K562 (cell line): ENCODE measurements around the gene TMCC2. TPM values are rescaled to one million over a fixed set of nuclear protein-coding genes. Genes with fewer than 3 reads are reported as not detected.

Source experiments
- ESRRA ChIP-seq: fragments of 450-650 bp; IDR thresholded peaks from 2 replicates; pipeline ENCODE4 v1.6.1; 2014; ENCODE audit warnings: low read depth, mild to moderate bottlenecking, moderate library complexity, borderline replicate concordance
- FOXA3 ChIP-seq, 2 experiments: fragments of 450-650 bp in 1 of 2; sonication (generic) in 1 of 2; formaldehyde crosslinking; IDR thresholded peaks in 1 of 2; conservative IDR thresholded peaks in 1 of 2; 2 replicates each; pipeline versions ENCODE4 v1.4.0 to v1.8.0; 2020 to 2022; ENCODE audit warnings: mild to moderate bottlenecking in 2 of 2, missing genetic modification reagents in 1 of 2
- MAFK ChIP-seq: IDR thresholded peaks from 2 replicates; pipeline ENCODE4 v1.6.1; 2011; ENCODE audit warnings: low read length, improper control_type of control experiment
- PHB2 ChIP-seq: fragments of 450-650 bp; IDR thresholded peaks from 2 replicates; pipeline ENCODE4 v1.6.1; 2017; ENCODE audit warnings: low read depth
- SIN3B ChIP-seq: fragments of 450-650 bp; IDR thresholded peaks from 2 replicates; pipeline ENCODE4 v1.6.1; 2017; ENCODE audit warnings: low read depth, mild to moderate bottlenecking, moderate library complexity
- ZC3H11A ChIP-seq: IDR thresholded peaks from 2 replicates; pipeline ENCODE4 v1.6.1; 2012; ENCODE audit warnings: low read depth, low read length, improper control_type of control experiment
- ZNF316 ChIP-seq: fragments of 450-650 bp; IDR thresholded peaks from 2 replicates; pipeline ENCODE4 v1.6.1; 2016
- ZNF57 ChIP-seq: fragments of 450-650 bp; formaldehyde crosslinking; IDR thresholded peaks from 2 replicates; pipeline ENCODE4 v1.4.0; 2020; ENCODE audit warnings: mild to moderate bottlenecking, moderate library complexity
- ZNF586 ChIP-seq: fragments of 450-650 bp; formaldehyde crosslinking; conservative IDR thresholded peaks from 2 replicates; pipeline ENCODE4 v1.4.0; 2020; ENCODE audit warnings: mild to moderate bottlenecking, moderate library complexity
- ZNF778 ChIP-seq: fragments of 450-650 bp; formaldehyde crosslinking; IDR thresholded peaks from 2 replicates; pipeline ENCODE4 v1.4.0; 2020; ENCODE audit warnings: mild to moderate bottlenecking, moderate library complexity
- polyA plus RNA-seq, 8 experiments: library from polyadenylated mRNA; depleted of rRNA in 4 of 8; stranded (reverse) in 5 of 8; unstranded in 3 of 8; fragments of >200 nt; fragmentation: Nextera tagmentation in 2 of 8; fragmentation: Illumina TruSeq in 1 of 8; extraction: Ambion mirVana in 2 of 8; extraction: Trizol in 1 of 8; gene quantifications; 2 replicates each; pipeline versions ENCODE4 v1.2.1 to v1.2.3, GENCODE V29; 2011 to 2014; ENCODE audit warnings: inconsistent platforms in 1 of 8, missing spikeins in 1 of 8
- total RNA-seq, 7 experiments: library from RNA; depleted of rRNA in 6 of 7; stranded (reverse); fragments of >200 nt in 6 of 7; fragmentation: Illumina TruSeq in 2 of 7; extraction: Trizol in 2 of 7; gene quantifications; 2 replicates each; pipeline versions ENCODE4 v1.2.1 to v1.2.3, GENCODE V29; 2011 to 2021; ENCODE audit warnings: low replicate concordance in 1 of 7
- TF ChIP-seq, protein P1 (sequence below): fragments of 250-450 bp; sonication (Bioruptor Pico); IDR thresholded peaks from 2 replicates; pipeline ENCODE4 v1.4.0; 2020
- TF ChIP-seq, protein P2 (sequence below): fragments of 200-600 bp; sonication (generic); IDR thresholded peaks from one replicate; pipeline ENCODE4 v1.6.1; 2012; ENCODE audit warnings: mild to moderate bottlenecking, low read depth, low read length, inconsistent platforms
- TF ChIP-seq, protein P3 (sequence below): fragments of 250-450 bp; sonication (Bioruptor Pico); IDR thresholded peaks from 2 replicates; pipeline ENCODE4 v1.5.1; 2021; ENCODE audit warnings: mild to moderate bottlenecking
- TF ChIP-seq, protein P4 (sequence below): IDR thresholded peaks from 2 replicates; pipeline ENCODE4 v1.6.1; 2011; ENCODE audit not compliant: insufficient read length; ENCODE audit errors: extremely low read depth

TMCC2 gene
- total and polyA plus RNA-seq, 9 of the 15 experiments (the other 6 are each of a cell fraction or from before 2014, with no cell fraction given) = 0.06 to 1.8 (median 0.98) TPM

DNA sequence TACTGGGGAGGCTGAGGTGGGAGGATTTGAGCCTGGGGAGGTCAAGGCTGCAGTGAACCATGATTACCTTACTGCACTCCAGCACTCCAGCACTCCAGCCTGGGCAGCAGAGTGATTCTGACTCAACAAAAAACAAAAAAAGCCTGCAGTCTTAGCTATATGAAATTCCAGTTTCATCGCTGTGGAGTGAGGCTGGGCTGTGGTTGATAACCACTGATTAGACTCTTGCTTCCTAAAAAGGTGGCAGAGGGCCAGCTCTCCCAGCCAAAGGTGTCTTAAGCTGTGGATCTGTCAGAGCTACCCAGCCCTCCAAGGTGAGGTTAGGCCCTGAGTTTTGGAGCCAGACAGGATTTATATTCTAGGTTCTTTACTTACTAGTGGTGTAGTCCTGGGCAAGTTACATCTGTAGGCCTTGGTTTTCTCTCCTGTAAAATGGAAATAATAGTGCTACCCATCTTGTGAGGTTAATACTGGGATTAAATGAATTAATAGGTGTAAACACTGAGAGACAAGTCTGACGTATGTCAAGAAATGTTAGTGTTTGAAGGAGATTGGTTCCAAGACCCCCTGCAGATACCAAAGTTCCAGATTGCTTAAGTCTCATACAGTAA is 35.9 kb downstream of the TMCC2 start (continued):
- TF ChIP-seq, protein P1, sequence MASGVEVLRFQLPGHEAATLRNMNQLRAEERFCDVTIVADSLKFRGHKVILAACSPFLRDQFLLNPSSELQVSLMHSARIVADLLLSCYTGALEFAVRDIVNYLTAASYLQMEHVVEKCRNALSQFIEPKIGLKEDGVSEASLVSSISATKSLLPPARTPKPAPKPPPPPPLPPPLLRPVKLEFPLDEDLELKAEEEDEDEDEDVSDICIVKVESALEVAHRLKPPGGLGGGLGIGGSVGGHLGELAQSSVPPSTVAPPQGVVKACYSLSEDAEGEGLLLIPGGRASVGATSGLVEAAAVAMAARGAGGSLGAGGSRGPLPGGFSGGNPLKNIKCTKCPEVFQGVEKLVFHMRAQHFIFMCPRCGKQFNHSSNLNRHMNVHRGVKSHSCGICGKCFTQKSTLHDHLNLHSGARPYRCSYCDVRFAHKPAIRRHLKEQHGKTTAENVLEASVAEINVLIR (CRISPR knock-in tag) = no peak
- TF ChIP-seq MAFK = peak; percentile 55
- TF ChIP-seq ESRRA = peak; percentile 54; the same call in 1 of the 2 replicates
- TF ChIP-seq ZNF778 (CRISPR knock-in tag) = no peak
- TF ChIP-seq, protein P2, sequence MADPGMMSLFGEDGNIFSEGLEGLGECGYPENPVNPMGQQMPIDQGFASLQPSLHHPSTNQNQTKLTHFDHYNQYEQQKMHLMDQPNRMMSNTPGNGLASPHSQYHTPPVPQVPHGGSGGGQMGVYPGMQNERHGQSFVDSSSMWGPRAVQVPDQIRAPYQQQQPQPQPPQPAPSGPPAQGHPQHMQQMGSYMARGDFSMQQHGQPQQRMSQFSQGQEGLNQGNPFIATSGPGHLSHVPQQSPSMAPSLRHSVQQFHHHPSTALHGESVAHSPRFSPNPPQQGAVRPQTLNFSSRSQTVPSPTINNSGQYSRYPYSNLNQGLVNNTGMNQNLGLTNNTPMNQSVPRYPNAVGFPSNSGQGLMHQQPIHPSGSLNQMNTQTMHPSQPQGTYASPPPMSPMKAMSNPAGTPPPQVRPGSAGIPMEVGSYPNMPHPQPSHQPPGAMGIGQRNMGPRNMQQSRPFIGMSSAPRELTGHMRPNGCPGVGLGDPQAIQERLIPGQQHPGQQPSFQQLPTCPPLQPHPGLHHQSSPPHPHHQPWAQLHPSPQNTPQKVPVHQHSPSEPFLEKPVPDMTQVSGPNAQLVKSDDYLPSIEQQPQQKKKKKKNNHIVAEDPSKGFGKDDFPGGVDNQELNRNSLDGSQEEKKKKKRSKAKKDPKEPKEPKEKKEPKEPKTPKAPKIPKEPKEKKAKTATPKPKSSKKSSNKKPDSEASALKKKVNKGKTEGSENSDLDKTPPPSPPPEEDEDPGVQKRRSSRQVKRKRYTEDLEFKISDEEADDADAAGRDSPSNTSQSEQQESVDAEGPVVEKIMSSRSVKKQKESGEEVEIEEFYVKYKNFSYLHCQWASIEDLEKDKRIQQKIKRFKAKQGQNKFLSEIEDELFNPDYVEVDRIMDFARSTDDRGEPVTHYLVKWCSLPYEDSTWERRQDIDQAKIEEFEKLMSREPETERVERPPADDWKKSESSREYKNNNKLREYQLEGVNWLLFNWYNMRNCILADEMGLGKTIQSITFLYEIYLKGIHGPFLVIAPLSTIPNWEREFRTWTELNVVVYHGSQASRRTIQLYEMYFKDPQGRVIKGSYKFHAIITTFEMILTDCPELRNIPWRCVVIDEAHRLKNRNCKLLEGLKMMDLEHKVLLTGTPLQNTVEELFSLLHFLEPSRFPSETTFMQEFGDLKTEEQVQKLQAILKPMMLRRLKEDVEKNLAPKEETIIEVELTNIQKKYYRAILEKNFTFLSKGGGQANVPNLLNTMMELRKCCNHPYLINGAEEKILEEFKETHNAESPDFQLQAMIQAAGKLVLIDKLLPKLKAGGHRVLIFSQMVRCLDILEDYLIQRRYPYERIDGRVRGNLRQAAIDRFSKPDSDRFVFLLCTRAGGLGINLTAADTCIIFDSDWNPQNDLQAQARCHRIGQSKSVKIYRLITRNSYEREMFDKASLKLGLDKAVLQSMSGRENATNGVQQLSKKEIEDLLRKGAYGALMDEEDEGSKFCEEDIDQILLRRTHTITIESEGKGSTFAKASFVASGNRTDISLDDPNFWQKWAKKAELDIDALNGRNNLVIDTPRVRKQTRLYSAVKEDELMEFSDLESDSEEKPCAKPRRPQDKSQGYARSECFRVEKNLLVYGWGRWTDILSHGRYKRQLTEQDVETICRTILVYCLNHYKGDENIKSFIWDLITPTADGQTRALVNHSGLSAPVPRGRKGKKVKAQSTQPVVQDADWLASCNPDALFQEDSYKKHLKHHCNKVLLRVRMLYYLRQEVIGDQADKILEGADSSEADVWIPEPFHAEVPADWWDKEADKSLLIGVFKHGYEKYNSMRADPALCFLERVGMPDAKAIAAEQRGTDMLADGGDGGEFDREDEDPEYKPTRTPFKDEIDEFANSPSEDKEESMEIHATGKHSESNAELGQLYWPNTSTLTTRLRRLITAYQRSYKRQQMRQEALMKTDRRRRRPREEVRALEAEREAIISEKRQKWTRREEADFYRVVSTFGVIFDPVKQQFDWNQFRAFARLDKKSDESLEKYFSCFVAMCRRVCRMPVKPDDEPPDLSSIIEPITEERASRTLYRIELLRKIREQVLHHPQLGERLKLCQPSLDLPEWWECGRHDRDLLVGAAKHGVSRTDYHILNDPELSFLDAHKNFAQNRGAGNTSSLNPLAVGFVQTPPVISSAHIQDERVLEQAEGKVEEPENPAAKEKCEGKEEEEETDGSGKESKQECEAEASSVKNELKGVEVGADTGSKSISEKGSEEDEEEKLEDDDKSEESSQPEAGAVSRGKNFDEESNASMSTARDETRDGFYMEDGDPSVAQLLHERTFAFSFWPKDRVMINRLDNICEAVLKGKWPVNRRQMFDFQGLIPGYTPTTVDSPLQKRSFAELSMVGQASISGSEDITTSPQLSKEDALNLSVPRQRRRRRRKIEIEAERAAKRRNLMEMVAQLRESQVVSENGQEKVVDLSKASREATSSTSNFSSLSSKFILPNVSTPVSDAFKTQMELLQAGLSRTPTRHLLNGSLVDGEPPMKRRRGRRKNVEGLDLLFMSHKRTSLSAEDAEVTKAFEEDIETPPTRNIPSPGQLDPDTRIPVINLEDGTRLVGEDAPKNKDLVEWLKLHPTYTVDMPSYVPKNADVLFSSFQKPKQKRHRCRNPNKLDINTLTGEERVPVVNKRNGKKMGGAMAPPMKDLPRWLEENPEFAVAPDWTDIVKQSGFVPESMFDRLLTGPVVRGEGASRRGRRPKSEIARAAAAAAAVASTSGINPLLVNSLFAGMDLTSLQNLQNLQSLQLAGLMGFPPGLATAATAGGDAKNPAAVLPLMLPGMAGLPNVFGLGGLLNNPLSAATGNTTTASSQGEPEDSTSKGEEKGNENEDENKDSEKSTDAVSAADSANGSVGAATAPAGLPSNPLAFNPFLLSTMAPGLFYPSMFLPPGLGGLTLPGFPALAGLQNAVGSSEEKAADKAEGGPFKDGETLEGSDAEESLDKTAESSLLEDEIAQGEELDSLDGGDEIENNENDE = no peak
- TF ChIP-seq ZNF57 (CRISPR knock-in tag) = no peak
- peak; percentile 77 for TF ChIP-seq ZNF316
- no peak for TF ChIP-seq SIN3B
- no peak for TF ChIP-seq ZC3H11A
- TF ChIP-seq PHB2 = no peak
- TF ChIP-seq, protein P3, sequence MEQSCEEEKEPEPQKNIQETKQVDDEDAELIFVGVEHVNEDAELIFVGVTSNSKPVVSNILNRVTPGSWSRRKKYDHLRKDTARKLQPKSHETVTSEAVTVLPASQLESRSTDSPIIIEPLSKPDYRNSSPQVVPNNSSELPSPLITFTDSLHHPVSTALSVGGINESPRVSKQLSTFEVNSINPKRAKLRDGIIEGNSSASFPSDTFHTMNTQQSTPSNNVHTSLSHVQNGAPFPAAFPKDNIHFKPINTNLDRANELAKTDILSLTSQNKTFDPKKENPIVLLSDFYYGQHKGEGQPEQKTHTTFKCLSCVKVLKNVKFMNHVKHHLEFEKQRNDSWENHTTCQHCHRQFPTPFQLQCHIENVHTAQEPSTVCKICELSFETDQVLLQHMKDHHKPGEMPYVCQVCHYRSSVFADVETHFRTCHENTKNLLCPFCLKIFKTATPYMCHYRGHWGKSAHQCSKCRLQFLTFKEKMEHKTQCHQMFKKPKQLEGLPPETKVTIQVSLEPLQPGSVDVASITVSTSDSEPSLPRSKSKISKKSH (CRISPR knock-in tag) = no peak
- TF ChIP-seq ZNF586 (CRISPR knock-in tag) = no peak
- TF ChIP-seq, protein P4, sequence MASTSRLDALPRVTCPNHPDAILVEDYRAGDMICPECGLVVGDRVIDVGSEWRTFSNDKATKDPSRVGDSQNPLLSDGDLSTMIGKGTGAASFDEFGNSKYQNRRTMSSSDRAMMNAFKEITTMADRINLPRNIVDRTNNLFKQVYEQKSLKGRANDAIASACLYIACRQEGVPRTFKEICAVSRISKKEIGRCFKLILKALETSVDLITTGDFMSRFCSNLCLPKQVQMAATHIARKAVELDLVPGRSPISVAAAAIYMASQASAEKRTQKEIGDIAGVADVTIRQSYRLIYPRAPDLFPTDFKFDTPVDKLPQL = no peak
- TF ChIP-seq FOXA3 (CRISPR knock-in tag; conservative IDR thresholded peaks at IDR 0.05 in 1 of 2, IDR thresholded peaks at IDR 0.05 in 1 of 2) = no peak
